K562 (cell line): Measurements from ENCODE around the gene GFRA4. TPM values are rescaled to one million over a fixed set of nuclear protein-coding genes. Genes with fewer than 3 reads are reported as not detected.
"Not testable (repeated sequence)": the region's sequence is repeated elsewhere in the genome, so short reads cannot be mapped to it uniquely, and the experiment has no call there.

Source experiments
- ATAC-seq: fragments of 200-7000 bp; cut with Tn5 transposase; 3 replicates; pipeline ENCODE4 v1.9.1; 2020; ENCODE audit warnings: moderate library complexity
- BruUV-seq: library from RNA; stranded (reverse); fragments of 400-500 nt; replicated peaks from 2 replicates; lab custom pipeline; 2021; lab: Mats Ljungman, UMichigan
- CTCF ChIA-PET: fragments of 300-600 bp; formaldehyde crosslinking; extraction: SDS; loops from one replicate; lab custom pipeline; 2021; ENCODE audit warnings: low intra/inter-chr PET ratio; lab: Yijun Ruan, JAX
- POLR2A ChIA-PET: fragments of 300-600, 350-650 bp; sonication (Branson Sonifier 250); formaldehyde crosslinking; extraction: SDS; loops from one replicate; lab custom pipeline; 2021; ENCODE audit warnings: antibody characterized with exemption, inconsistent platforms; lab: Yijun Ruan, JAX
- DNase-seq, 4 experiments: peaks; one replicate each; pipeline versions ENCODE4 v3.0.0 to v3.0.0-alpha.2; 2011 to 2018; ENCODE audit warnings: low spot score in 3 of 4, mixed read lengths in 3 of 4; ENCODE audit errors: extremely low read depth in 1 of 4
- FAIRE-seq: peaks from 2 replicates; lab custom pipeline; 2011; peaks lifted over from hg19 to GRCh38; lab: Jason Lieb, UNC
- H2AFZ ChIP-seq: 2 replicates; pipeline ENCODE4 v1.6.0; 2011; ENCODE audit warnings: low read depth, low read length, control low read depth, inconsistent platforms
- H3K27ac ChIP-seq: fragments of 200-600 bp; 3 replicates; pipeline ENCODE4 v1.8.0; 2011; ENCODE audit warnings: low read depth, mild to moderate bottlenecking, control low read depth, inconsistent platforms, low read length, moderate library complexity, mixed read lengths; ENCODE audit errors: extremely low read depth
- H3K27me3 ChIP-seq, 2 experiments: fragments of 300-600 bp in 1 of 2; 2 replicates in 1 of 2; 3 replicates in 1 of 2; pipeline versions ENCODE4 v1.6.0 to v1.8.0; 2011; ENCODE audit warnings: inconsistent platforms in 2 of 2, low read length in 2 of 2, mild to moderate bottlenecking in 1 of 2, mixed read lengths in 1 of 2, moderate library complexity in 1 of 2; ENCODE audit not compliant: control insufficient read depth in 2 of 2, insufficient read depth in 2 of 2
- H3K36me3 ChIP-seq: fragments of 300-600 bp; 3 replicates; pipeline ENCODE4 v1.8.0; 2011; ENCODE audit warnings: mild to moderate bottlenecking, low read length, inconsistent platforms; ENCODE audit not compliant: control insufficient read depth, insufficient read depth
- H3K4me1 ChIP-seq, 2 experiments: fragments of 200-600 bp in 1 of 2; replicated peaks in 1 of 2; 2 replicates in 1 of 2; 3 replicates in 1 of 2; pipeline versions ENCODE4 v1.5.1 to v1.8.0; 2011; ENCODE audit warnings: inconsistent platforms in 2 of 2, low read length in 2 of 2, mild to moderate bottlenecking in 1 of 2, mixed read lengths in 1 of 2, moderate library complexity in 1 of 2; ENCODE audit not compliant: control insufficient read depth in 2 of 2, insufficient read depth in 2 of 2
- H3K4me2 ChIP-seq: 2 replicates; pipeline ENCODE4 v1.6.1; 2011; ENCODE audit warnings: low read length, control low read depth, inconsistent platforms, mixed read lengths; ENCODE audit not compliant: insufficient read depth
- H3K4me3 ChIP-seq: fragments of 200-600 bp; sonication (generic), shearing (Covaris generic); 2 replicates; pipeline ENCODE4 v1.5.1; 2016; ENCODE audit warnings: control low read depth, inconsistent platforms
- H3K79me2 ChIP-seq: fragments of 200-600 bp; 3 replicates; pipeline ENCODE4 v1.8.0; 2011; ENCODE audit warnings: low read length, inconsistent platforms; ENCODE audit not compliant: control insufficient read depth, insufficient read depth
- H3K9ac ChIP-seq, 2 experiments: 2 replicates each; pipeline versions ENCODE4 v1.6.0 to v1.6.1; 2011; ENCODE audit warnings: low read depth in 2 of 2, low read length in 2 of 2, control low read depth in 1 of 2, inconsistent platforms in 1 of 2, mild to moderate bottlenecking in 1 of 2, mixed read lengths in 1 of 2; ENCODE audit not compliant: insufficient read depth in 1 of 2
- H3K9me1 ChIP-seq: one replicate; pipeline ENCODE4 v1.6.0; 2011; ENCODE audit warnings: inconsistent platforms, mild to moderate bottlenecking, low read length, moderate library complexity; ENCODE audit not compliant: control insufficient read depth, insufficient read depth
- H3K9me3 ChIP-seq: replicated peaks from 2 replicates; pipeline ENCODE4 v1.5.1; 2011; ENCODE audit warnings: low read depth, low read length, inconsistent platforms; ENCODE audit not compliant: control insufficient read depth, insufficient read depth
- H4K20me1 ChIP-seq: replicated peaks from 2 replicates; pipeline ENCODE4 v1.6.1; 2011; ENCODE audit warnings: low read length, inconsistent platforms, mixed read lengths; ENCODE audit not compliant: control insufficient read depth, insufficient read depth
- WGBS: fragments of 100-300 bp; shearing (Covaris generic); methylation state at CpG from one replicate; pipeline ENCODE4 v1.1.6; 2016; ENCODE audit warnings: low coverage, mixed read lengths; ENCODE audit not compliant: insufficient coverage; ENCODE audit errors: missing lambda C conversion rate; 5-methylcytosine and 5-hydroxymethylcytosine counted together
- in situ Hi-C: fragments of 300-500 bp; cut with MboI; formaldehyde crosslinking; loops from 4 replicates; pipeline ENCODE4 v1.15.0; 2018; ENCODE audit warnings: inconsistent platforms, mixed read lengths
- intact Hi-C: fragments of 100-400 bp; cut with micrococcal nuclease; formaldehyde crosslinking; loops from 2 replicates; pipeline ENCODE4 v1.14.2; 2022
- polyA plus RNA-seq, 8 experiments: library from polyadenylated mRNA; depleted of rRNA in 4 of 8; stranded (reverse) in 5 of 8; unstranded in 3 of 8; fragments of >200 nt; fragmentation: Nextera tagmentation in 2 of 8; fragmentation: Illumina TruSeq in 1 of 8; extraction: Ambion mirVana in 2 of 8; extraction: Trizol in 1 of 8; gene quantifications; 2 replicates each; pipeline versions ENCODE4 v1.2.1 to v1.2.3, GENCODE V29; 2011 to 2014; ENCODE audit warnings: inconsistent platforms in 1 of 8, missing spikeins in 1 of 8
- total RNA-seq, 7 experiments: library from RNA; depleted of rRNA in 6 of 7; stranded (reverse); fragments of >200 nt in 6 of 7; fragmentation: Illumina TruSeq in 2 of 7; extraction: Trizol in 2 of 7; gene quantifications; 2 replicates each; pipeline versions ENCODE4 v1.2.1 to v1.2.3, GENCODE V29; 2011 to 2021; ENCODE audit warnings: low replicate concordance in 1 of 7
- TF ChIP-seq, protein P1 (sequence below): fragments of 450-650 bp; formaldehyde crosslinking; IDR thresholded peaks from 2 replicates; pipeline ENCODE4 v1.4.0; 2020; ENCODE audit warnings: mild to moderate bottlenecking, moderate library complexity

GFRA4 gene
- total and polyA plus RNA-seq, 9 of the 15 experiments (the other 6 are each of a cell fraction or from before 2014, with no cell fraction given) = not detected

DNA sequence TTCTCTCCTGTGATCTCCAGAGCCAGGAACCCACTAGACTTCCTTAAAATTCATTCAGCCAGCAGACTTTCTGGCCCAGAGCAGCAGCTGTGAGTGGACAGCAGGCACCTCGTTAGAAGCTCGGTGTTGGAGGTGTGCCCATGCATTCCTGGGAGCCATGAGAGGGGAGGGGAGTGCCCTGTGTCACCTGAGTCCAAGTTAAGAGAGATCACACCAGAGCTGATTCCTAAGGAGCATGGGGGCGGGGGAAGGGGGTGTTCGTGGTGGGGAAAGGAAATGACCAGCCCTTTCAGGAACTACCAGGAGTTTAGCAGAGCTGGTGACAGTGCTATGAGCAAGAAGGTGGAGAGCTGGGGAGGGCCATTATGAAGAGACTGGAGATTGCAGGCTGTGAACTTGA, 46.9 kb downstream of the GFRA4 start (continued):
- TF ChIP-seq, protein P1, sequence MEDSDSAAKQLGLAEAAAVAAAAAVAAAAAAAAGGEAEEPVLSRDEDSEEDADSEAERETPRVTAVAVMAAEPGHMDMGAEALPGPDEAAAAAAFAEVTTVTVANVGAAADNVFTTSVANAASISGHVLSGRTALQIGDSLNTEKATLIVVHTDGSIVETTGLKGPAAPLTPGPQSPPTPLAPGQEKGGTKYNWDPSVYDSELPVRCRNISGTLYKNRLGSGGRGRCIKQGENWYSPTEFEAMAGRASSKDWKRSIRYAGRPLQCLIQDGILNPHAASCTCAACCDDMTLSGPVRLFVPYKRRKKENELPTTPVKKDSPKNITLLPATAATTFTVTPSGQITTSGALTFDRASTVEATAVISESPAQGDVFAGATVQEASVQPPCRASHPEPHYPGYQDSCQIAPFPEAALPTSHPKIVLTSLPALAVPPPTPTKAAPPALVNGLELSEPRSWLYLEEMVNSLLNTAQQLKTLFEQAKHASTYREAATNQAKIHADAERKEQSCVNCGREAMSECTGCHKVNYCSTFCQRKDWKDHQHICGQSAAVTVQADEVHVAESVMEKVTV (CRISPR knock-in tag) = no peak

- ATAC-seq, H2AFZ ChIP-seq, H3K9me3 ChIP-seq, H3K4me2 ChIP-seq, FAIRE-seq, H3K4me1 ChIP-seq, H3K27me3 ChIP-seq, H3K36me3 ChIP-seq, CTCF ChIA-PET, POLR2A ChIA-PET, H3K79me2 ChIP-seq, H3K4me3 ChIP-seq, DNase-seq, H3K27ac ChIP-seq, H3K9me1 ChIP-seq, H4K20me1 ChIP-seq, intact Hi-C loops, H3K9ac ChIP-seq, BruUV-seq, in situ Hi-C loops: not testable (repeated sequence)
- WGBS = 87% methylated on average over 10 of the region's 13 CpGs
Observed at GRCh38 chr20:3615171-3615840, 47.9 kb downstream of the GFRA4 start.
